Stimulated activated naive CD8-positive, alpha-beta T cell treated with anti-CD3 and anti-CD28 coated beads, Interleukin-15, Interleukin-2, amounts not matched to agents 100 U/mL and 50 U/mL, for 24 hours (primary cell): ENCODE measurements around the gene TVP23C.

Experiments used
- ATAC-seq: fragments of 150-1000 bp; cut with Tn5 transposase; one replicate; pipeline ENCODE4 v1.10.0; 2021
- DNase-seq: peaks from one replicate; pipeline ENCODE4 v3.0.0; 2021

The TVP23C gene

GRCh38 chr17:15496735-15497670 lies 66.3 kb downstream of the TVP23C start:
- DNase-seq (no peak), ATAC-seq (no peak)

DNA sequence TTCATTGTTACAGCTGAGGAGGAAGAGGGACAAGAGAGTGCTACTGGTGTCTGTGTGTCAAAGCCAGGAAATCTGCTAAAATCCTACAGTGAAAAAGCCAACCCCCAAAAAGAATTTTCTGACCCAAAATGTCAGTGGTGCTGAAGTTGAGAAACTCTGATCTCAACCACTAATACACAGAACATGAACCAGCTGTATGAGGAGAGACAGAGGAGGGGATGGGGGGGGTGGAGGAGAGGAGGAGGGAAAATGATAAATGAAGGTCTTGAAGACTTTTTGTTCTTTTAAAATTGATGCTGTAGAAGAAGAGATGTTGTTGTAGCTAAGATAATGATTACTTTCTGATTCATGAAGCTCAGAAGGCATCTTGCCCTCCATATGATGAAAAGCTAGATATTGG lies 68.5 kb downstream of the TVP23C start:
- DNase-seq, result no peak
- no peak for ATAC-seq

- ATAC-seq (no peak), DNase-seq (no peak)
These were observed 69.6 kb downstream of the TVP23C start for GRCh38 chr17:15493693-15494035.

DNA sequence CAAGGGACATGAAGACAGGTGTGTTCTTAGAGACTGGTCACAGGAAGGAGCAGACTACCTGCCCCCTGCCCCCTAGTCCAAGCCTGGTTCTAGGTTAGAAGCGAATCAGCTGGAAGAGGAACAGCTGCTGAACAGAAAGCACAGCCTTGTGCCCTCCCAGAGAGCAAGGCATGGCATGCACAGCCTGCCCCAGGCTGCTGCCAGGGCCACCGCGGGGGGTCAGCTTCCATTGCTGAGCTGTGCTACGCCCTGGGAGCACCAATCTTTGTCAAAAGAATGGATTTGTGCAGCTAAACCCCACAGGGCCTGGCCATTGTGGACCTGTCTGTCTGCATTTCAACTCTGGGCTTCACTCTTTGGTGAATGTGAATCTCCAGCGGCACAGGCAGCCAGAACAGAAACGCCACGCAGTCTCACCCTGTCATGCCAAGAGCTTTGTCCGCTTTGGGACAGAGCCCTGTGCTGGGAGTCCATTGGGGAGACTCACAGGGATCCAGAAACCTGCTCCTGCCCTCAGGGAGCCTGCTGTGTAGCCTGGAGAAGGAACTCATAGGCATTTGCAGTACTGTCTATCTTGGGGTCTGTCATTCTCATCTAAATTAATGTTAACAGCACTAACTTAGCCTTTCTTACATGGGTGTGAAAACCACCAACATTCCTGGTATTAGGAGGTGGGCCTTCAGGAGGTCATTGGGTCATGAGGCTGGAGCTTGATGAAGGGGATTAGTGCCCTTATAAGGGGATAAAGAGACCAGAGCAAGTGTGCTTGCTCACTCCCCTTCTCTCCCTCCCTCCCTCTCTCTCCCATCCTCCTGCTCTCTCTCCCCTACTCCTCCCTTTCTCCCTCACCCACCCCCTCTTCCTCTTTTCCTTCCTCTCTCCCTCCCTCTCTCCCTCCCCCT lies 70.2 kb downstream of the TVP23C start:
- no peak for DNase-seq
- no peak for ATAC-seq

- ATAC-seq, result no peak
- DNase-seq, result no peak
These were observed 71.1 kb downstream of the TVP23C start for GRCh38 chr17:15492186-15492585.

DNA sequence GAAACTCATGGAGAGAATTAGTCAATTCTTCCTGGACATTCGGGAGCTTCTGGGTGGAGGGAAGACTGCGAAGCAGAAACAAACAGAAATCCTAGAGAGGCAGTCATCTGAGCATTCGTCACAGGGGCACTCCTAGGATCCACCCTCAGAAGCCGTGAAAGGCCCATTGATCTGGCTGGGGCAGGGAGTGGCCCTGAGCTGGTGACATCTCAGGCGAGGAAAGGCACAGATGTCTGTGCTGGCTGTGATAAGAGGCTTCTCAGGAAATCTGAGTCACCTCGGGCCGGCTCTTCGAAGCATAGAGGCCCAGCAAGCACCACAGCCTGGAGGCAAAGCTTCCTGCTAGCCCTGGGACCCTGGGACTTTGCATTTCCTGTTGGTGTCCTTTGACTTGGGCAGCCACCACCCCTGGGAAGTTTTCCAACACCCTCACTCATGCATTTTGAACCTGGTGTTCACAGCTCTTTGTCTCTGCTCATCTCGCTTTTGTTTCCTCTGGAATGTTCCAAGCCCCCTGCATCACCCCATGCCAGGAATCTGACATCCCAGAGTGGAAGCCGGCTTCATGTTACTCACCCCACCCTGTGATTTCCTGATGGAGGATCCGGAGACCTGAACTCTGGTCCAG lies 72.5 kb downstream of the TVP23C start:
- peak; percentile 87 for ATAC-seq

GRCh38 chr17:15488557-15488956 lies 74.7 kb downstream of the TVP23C start:
- DNase-seq (no peak), ATAC-seq (no peak)

More for the DNA sequence above, 72.5 kb downstream of the TVP23C start:
- DNase-seq, result peak; percentile 9

- no peak for DNase-seq
- no peak for ATAC-seq
These were observed 78.2 kb downstream of the TVP23C start for GRCh38 chr17:15485045-15485444.

DNA sequence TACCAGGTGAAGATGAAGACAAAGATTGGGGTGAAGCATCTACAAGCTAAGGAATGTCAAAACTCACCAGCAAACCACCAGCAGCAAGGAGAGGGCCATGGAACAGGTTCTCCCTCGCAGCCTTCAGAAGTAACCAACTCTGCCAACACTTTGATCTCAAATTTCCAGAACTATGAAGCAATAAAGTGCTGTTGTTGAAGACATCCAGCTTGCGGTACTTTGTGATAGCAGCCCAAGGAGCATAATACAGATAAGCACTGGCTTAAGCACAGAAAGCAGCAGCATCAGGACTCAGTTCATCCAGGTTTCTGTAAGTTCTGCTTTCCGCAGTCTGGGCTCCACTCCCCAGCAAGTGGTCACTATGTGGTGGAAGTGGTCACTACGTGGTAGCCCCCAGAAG lies 79.9 kb downstream of the TVP23C start:
- ATAC-seq (no peak), DNase-seq (no peak)

- no peak for DNase-seq
- ATAC-seq, result no peak
These were observed 80.8 kb downstream of the TVP23C start for GRCh38 chr17:15482476-15482875.

DNA sequence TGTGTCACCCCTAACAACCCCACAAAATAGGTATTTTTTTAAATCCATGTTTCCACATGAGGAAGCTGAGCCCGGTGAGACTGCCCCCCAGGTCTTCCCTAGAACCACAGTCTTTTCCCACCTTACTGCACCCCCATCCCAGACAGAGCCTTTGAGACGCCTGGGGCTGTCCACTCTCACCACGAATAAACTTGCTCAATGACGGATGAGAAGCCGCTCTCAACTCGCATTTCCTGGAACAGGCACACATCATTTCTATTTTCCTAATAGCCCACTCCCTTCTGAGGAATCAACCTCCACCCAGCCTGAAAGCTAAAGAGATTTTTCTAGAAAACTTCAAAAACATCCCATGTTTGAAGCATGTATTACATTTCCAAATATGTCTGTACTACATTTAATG lies 81.8 kb downstream of the TVP23C start:
- DNase-seq, result no peak
- ATAC-seq, result no peak

GRCh38 chr17:15480204-15480603 lies 83.1 kb downstream of the TVP23C start:
- DNase-seq (no peak), ATAC-seq (no peak)

GRCh38 chr17:15479703-15480102 lies 83.6 kb downstream of the TVP23C start:
- DNase-seq, result no peak

DNA sequence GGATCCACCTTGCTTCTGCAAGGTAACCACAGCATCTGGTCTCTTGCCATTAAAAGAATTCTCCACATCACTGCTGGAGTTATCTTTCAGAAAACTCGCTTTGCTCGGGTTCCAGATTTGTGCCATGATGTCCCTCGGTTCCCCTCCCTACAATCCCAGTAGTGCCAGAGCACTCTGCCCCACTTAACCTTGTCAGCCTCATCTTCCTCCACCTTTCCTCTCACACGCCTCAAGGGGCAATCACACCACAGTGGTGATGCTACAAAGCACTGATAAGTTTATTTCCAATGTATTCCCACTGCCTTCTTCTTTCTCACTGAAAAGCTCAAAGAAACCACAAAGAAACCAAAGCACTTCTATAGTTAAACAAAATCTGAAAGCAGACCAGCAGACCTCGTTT lies 84.4 kb downstream of the TVP23C start:
- ATAC-seq (no peak), DNase-seq (no peak)

More at GRCh38 chr17:15479703-15480102, 83.6 kb downstream of the TVP23C start:
- no peak for ATAC-seq

GRCh38 chr17:15475631-15476354 lies 87.5 kb downstream of the TVP23C start:
- no peak for ATAC-seq
- DNase-seq, result no peak

DNA sequence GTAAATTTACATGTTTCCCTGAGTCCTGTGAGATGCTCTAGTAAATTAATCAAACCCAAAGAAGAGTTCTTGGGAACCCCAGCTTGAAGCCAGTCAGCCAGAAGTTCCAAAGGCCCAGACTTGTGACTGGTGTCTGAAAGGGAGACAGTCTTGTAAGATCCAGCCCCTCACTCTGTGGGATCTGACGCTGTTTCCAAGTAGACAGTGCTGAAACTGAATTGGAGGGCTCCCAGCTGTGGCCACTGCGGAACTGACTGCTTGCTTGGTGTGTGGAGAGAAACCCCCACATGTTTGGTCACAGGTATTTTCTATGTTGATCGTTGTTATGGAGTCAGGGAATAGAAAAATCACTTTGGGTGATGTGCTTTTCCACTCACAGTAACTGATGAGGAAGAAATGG lies 90.4 kb downstream of the TVP23C start:
- DNase-seq (no peak), ATAC-seq (no peak)

- no peak for DNase-seq
- ATAC-seq, result no peak
These were observed 92.7 kb downstream of the TVP23C start for GRCh38 chr17:15470536-15470935.

DNA sequence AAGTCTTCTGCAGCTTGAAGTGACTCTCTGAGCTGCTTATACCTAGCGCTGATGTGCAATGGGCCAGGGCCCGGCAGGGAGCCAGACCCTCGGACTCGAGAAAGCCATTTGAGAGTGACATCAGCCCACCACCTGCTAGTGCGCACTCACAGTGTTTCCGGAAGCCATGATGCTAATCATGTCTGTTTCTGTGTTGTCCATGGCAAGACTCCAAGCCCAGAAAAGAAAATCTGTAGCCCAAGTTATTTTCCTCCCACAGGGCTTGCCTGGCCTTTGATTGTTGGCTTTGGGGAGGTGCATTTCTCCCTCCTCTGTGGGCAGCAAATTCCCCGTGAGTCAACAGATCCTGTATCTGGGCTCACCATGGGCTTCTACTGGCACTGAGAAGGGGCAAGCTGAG lies 94.0 kb downstream of the TVP23C start:
- no peak for DNase-seq
- ATAC-seq, result no peak

- DNase-seq, result no peak
- no peak for ATAC-seq
These were observed 95.2 kb downstream of the TVP23C start for GRCh38 chr17:15468126-15468525.

DNA sequence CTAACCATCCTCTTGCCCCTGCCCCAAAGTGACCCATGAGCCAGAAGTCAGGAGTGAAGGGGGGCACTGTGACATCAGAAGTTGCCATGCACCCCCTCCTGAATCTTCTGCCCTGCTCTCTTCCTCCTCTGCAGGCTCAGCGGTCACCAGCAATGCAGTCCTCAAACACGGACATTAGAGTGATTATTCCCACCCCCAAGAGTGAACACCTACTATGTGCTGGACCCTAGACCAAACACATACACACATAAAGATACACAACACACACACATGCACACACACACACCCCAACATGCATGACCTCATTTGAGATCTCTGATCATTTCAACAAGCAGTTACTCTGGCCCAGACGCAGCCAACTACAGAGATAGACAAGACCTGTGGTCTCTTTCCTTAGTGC lies 95.7 kb downstream of the TVP23C start, which contains the start of gene CDRT4:
Gene CDRT4, minus strand, starts transcription at position 30 of the 400 bp plus-strand sequence. CDS start 27,383 bp downstream, outside the sequence.
- DNase-seq (no peak), ATAC-seq (no peak)

GRCh38 chr17:15466131-15466530 lies 97.2 kb downstream of the TVP23C start:
- DNase-seq (no peak), ATAC-seq (no peak)
